HepG2 (cell line): ENCODE results near the gene OR13C2.

Experiments used
- CTCF ChIP-seq: sonication (generic); formaldehyde crosslinking; IDR thresholded peaks from 2 replicates; pipeline ENCODE4 v1.5.0; 2020; ENCODE audit warnings: mild to moderate bottlenecking, missing genetic modification reagents, moderate library complexity
- HOXA7 ChIP-seq: sonication (generic); formaldehyde crosslinking; IDR thresholded peaks from 2 replicates; pipeline ENCODE4 v1.8.1; 2022; ENCODE audit warnings: mild to moderate bottlenecking, missing genetic modification reagents, moderate library complexity
- ZFYVE20 ChIP-seq: sonication (generic); formaldehyde crosslinking; IDR thresholded peaks from 2 replicates; pipeline ENCODE4 v1.8.0; 2023; ENCODE audit warnings: low read depth, mild to moderate bottlenecking, moderate library complexity, missing genetic modification reagents, borderline replicate concordance
- TF ChIP-seq, protein P1 (sequence below): sonication (generic); formaldehyde crosslinking; IDR thresholded peaks from 2 replicates; pipeline ENCODE4 v1.8.0; 2022; ENCODE audit warnings: low read depth, missing genetic modification reagents
- TF ChIP-seq, protein P2 (sequence below): sonication (generic); formaldehyde crosslinking; IDR thresholded peaks from 2 replicates; pipeline ENCODE4 v1.4.0; 2020; ENCODE audit warnings: missing genetic modification reagents, mild to moderate bottlenecking, borderline replicate concordance

GRCh38 chr9:104580562-104580961 is 24.9 kb downstream of the OR13C2 start:
- TF ChIP-seq, protein P1, sequence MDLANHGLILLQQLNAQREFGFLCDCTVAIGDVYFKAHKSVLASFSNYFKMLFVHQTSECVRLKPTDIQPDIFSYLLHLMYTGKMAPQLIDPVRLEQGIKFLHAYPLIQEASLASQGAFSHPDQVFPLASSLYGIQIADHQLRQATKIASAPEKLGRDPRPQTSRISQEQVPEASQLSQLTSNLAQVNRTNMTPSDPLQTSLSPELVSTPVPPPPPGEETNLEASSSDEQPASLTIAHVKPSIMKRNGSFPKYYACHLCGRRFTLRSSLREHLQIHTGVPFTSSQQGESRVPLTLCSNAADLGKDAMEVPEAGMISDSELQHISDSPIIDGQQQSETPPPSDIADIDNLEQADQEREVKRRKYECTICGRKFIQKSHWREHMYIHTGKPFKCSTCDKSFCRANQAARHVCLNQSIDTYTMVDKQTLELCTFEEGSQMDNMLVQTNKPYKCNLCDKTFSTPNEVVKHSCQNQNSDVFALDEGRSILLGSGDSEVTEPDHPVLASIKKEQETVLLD (CRISPR knock-in tag) = no peak
- TF ChIP-seq, protein P2, sequence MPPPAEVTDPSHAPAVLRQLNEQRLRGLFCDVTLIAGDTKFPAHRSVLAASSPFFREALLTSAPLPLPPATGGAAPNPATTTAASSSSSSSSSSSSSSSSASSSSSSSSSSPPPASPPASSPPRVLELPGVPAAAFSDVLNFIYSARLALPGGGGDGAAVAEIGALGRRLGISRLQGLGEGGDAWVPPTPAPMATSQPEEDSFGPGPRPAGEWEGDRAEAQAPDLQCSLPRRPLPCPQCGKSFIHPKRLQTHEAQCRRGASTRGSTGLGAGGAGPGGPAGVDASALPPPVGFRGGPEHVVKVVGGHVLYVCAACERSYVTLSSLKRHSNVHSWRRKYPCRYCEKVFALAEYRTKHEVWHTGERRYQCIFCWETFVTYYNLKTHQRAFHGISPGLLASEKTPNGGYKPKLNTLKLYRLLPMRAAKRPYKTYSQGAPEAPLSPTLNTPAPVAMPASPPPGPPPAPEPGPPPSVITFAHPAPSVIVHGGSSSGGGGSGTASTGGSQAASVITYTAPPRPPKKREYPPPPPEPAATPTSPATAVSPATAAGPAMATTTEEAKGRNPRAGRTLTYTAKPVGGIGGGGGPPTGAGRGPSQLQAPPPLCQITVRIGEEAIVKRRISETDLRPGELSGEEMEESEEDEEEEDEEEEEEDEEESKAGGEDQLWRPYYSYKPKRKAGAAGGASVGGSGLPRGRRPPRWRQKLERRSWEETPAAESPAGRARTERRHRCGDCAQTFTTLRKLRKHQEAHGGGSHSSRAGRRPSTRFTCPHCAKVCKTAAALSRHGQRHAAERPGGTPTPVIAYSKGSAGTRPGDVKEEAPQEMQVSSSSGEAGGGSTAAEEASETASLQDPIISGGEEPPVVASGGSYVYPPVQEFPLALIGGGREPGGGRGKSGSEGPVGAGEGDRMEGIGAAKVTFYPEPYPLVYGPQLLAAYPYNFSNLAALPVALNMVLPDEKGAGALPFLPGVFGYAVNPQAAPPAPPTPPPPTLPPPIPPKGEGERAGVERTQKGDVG (CRISPR knock-in tag) = no peak
- TF ChIP-seq HOXA7 (CRISPR knock-in tag) (no peak), ZFYVE20 (CRISPR knock-in tag) (no peak), CTCF (CRISPR knock-in tag) (no peak)
